Stimulated activated CD4-positive, alpha-beta T cell treated with anti-CD3 and anti-CD28 coated beads, Interleukin-12 subunit alpha, Interleukin-12 subunit beta, amount 100 ng/mL, for 4 hours (primary cell): ENCODE measurements around the gene GNB1L.

Experiments used
- DNase-seq: peaks from one replicate; pipeline ENCODE4 v3.0.0-alpha.2; 2020

GNB1L gene

GRCh38 chr22:19807161-19807913, 47.3 kb downstream of the GNB1L start:
- no peak for DNase-seq

GRCh38 chr22:19806213-19807160, 48.2 kb downstream of the GNB1L start:
- DNase-seq = no peak

- DNase-seq = no peak
Measured at GRCh38 chr22:19805821-19806212, 48.9 kb downstream of the GNB1L start.

GRCh38 chr22:19803736-19804267, 50.9 kb downstream of the GNB1L start:
- DNase-seq = no peak

- no peak for DNase-seq
Measured at GRCh38 chr22:19802894-19803735, 51.6 kb downstream of the GNB1L start.

- no peak for DNase-seq
Measured at GRCh38 chr22:19802001-19802893, 52.4 kb downstream of the GNB1L start.

- DNase-seq = no peak
Measured at GRCh38 chr22:19801340-19802000, 53.2 kb downstream of the GNB1L start.

GRCh38 chr22:19800761-19801244, 53.9 kb downstream of the GNB1L start:
- DNase-seq = no peak

- DNase-seq = no peak
Measured at GRCh38 chr22:19800306-19800705, 54.4 kb downstream of the GNB1L start.

GRCh38 chr22:19799322-19800190, 55.1 kb downstream of the GNB1L start:
- no peak for DNase-seq

- DNase-seq = no peak
Measured at GRCh38 chr22:19798891-19799293, 55.8 kb downstream of the GNB1L start.

GRCh38 chr22:19798003-19798665, 56.5 kb downstream of the GNB1L start:
- DNase-seq = no peak

GRCh38 chr22:19797086-19798002, 57.3 kb downstream of the GNB1L start:
- no peak for DNase-seq

GRCh38 chr22:19796160-19796559, 58.5 kb downstream of the GNB1L start:
- no peak for DNase-seq

GRCh38 chr22:19795617-19796008, 59.1 kb downstream of the GNB1L start:
- no peak for DNase-seq

GRCh38 chr22:19793661-19794310, 60.9 kb downstream of the GNB1L start:
- DNase-seq = no peak

GRCh38 chr22:19793161-19793560, 61.5 kb downstream of the GNB1L start:
- DNase-seq = no peak
